KG1 (cell line): ENCODE data around the gene MYH7B.

Experiments used
- DNase-seq: peaks from one replicate; lab custom pipeline; 2025; lab: John Stamatoyannopoulos, UW

MYH7B gene

DNA sequence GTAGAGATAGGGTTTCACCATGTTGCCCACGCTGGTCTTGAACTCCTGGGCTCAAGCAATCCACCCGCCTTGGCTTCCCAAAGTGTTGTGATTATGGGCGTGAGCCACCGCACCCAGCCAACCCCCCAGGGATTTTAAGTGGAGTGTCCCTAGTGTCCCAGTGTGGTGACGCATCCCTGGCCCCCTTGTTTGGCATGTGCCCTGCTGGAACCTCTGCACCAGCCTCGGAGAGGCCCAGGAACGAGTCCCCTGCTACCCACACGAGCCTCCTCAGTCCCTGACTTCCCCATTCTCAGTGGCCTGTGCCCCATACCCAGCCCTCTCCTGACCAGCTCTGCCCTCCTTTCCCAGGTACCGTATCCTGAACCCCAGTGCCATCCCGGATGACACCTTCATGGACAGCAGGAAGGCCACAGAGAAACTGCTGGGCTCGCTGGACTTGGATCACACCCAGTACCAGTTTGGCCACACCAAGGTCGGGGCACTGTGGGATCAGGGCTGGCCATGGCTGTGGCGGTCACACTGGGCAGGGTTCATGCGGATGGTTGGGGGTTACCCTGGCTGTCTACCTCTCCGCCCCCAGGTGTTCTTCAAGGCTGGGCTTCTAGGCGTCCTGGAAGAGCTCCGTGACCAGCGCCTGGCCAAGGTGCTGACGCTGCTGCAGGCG is 37.2 kb downstream of the MYH7B start:
- no peak for DNase-seq

DNA sequence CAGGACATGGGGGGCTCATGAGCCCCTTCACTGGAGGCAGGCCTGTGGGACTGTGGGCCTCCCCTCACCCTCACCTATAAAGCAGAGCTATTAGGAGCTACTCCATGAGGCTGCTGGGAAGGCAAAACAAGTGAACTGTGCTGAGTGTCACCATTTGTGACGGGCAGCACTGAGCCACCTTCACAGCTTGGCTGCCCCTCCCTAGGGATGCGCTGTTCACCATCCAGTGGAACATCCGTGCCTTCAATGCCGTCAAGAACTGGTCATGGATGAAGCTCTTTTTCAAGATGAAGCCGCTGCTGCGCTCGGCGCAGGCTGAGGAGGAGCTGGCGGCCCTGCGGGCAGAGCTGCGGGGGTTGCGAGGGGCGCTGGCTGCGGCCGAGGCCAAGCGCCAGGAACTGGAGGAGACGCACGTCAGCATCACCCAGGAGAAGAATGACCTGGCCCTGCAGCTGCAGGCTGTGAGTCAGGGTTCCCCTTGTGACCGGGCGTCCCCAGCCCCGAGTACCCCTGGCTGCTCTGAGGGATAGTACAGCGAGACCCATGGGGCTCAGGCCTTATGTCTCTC is 38.4 kb downstream of the MYH7B start:
- DNase-seq = no peak

- DNase-seq = no peak
Observed at GRCh38 chr20:34994509-34995131, 39.0 kb downstream of the MYH7B start.

DNA sequence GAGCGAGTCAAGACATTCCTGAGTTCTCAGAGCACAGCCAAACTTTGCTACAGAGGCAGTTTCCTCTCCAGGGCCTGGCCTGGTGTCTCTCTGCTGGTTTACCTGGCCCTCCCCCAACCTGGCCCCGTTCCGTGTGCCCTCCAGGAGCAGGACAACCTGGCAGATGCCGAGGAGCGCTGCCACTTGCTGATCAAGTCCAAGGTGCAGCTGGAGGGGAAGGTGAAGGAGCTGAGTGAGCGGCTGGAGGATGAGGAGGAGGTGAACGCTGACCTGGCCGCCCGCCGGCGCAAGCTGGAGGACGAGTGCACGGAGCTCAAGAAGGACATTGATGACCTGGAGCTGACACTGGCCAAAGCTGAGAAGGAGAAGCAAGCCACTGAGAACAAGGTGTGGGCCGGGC is 39.5 kb downstream of the MYH7B start:
- DNase-seq = no peak

GRCh38 chr20:34995696-34996095 is 40.0 kb downstream of the MYH7B start:
- DNase-seq = no peak

DNA sequence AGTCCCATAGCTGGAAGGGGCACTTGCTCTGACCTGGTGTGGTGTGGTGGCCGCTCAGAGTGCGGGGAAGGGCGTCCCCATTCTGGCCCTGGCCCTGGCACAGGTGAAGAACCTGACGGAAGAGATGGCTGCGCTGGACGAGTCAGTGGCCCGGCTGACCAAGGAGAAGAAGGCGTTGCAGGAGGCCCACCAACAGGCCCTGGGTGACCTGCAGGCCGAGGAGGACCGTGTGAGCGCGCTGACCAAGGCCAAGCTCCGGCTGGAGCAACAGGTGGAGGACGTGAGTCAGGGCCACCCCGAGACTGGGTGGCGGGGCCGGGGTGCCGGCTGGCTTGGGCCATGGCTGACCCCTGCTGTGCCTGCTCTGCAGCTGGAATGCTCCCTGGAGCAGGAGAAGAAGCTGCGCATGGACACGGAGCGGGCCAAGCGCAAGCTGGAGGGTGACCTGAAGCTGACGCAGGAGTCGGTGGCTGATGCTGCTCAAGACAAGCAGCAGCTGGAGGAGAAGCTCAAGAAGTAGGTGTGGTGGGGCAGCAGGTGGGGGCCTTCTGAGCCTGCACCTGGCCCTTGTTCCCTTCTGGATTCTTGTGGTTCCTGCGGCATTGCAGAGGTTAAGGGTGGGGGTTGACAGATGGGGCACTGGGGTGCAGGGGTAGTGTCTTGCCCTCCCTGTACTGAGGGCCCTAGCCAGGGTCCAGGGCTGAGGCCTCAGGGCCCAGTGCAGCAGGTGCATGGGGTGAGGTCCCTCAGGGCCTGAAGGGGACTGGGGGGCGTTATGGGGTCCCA is 40.8 kb downstream of the MYH7B start:
- no peak for DNase-seq

- DNase-seq = no peak
Observed at GRCh38 chr20:34997131-34997561, 41.5 kb downstream of the MYH7B start.

DNA sequence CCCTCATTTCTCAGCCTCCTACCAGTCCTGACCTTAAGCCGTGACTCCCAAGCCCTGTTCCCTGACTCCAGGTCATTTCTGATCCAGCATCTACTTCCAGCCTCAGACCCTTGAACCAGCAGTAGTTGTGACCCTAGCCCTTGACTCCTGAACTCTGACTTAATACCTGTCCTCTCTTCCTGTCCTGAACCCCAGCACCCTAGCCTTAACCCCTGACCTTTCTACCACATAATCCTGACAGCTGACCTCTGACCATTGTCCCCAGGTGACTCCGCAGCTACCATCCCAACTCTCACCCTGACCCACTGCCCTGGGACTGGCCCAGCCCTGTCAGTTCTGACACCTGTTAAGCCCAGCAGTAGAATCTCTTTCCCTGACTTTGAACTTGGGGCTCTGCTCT is 42.1 kb downstream of the MYH7B start:
- no peak for DNase-seq

DNA sequence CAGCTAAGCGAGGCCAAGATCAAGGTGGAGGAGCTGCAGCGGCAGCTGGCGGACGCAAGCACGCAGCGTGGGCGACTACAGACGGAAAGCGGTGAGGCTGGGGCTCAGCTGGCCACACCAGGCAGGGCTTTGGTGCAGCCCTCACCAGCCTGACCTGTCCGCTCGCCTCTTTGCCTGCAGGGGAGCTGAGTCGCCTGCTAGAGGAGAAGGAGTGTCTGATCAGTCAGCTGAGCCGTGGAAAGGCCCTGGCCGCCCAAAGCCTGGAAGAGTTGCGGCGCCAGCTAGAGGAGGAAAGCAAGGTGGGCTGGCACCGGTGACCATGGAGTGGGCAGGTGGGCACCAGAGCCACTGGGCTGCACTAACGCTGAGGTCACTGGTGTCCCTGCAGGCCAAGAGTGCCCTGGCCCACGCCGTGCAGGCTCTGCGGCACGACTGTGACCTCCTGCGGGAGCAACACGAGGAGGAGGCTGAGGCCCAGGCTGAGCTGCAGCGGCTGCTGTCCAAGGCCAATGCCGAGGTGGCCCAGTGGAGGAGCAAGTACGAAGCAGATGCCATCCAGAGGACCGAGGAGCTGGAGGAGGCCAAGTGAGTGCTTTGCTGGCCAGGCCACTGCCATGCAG is 42.8 kb downstream of the MYH7B start:
- DNase-seq = no peak

DNA sequence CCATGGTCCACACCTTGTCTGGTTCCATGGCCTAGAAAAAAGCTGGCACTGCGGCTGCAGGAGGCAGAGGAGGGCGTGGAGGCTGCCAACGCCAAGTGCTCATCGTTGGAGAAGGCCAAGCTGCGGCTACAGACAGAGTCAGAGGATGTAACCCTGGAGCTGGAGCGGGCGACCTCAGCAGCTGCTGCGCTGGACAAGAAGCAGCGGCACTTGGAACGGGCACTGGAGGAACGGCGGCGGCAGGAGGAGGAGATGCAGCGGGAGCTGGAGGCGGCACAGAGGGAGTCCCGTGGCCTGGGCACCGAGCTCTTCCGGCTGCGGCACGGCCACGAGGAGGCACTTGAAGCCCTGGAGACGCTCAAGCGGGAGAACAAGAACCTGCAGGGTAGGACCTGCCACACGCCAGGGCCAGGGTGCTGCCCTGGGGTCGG is 43.4 kb downstream of the MYH7B start:
- no peak for DNase-seq

GRCh38 chr20:34999782-35000181 is 44.1 kb downstream of the MYH7B start:
- DNase-seq = no peak

GRCh38 chr20:35000311-35000921 is 44.7 kb downstream of the MYH7B start:
- DNase-seq = no peak

DNA sequence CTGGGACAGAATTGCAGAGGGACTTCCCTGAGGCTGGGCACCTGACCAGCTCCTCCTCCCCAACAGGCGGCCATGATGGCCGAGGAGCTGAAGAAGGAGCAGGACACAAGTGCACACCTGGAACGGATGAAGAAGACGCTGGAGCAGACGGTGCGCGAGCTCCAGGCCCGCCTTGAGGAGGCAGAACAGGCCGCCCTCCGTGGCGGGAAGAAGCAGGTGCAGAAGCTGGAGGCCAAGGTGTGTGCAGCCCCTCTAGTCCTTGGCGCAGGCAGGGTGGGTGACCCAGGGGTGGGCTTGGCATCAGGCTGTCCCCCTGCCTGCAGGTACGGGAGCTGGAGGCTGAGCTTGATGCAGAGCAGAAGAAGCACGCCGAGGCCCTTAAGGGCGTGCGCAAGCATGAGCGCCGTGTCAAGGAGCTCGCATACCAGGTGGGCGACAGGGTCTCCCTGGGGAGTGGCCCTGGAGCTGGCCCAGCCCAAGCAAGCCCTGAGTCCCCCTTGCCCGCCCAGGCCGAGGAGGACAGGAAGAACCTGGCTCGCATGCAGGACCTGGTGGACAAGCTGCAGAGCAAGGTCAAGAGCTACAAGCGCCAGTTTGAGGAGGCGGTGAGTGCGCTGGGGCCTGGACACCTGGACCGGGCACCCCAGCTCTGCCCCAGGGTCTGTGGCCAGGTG is 45.4 kb downstream of the MYH7B start:
- no peak for DNase-seq

GRCh38 chr20:35001596-35002362 is 46.1 kb downstream of the MYH7B start:
- no peak for DNase-seq

GRCh38 chr20:35002426-35003210 is 47.0 kb downstream of the MYH7B start:
- no peak for DNase-seq

GRCh38 chr20:35003211-35004031 is 47.8 kb downstream of the MYH7B start:
- DNase-seq = no peak

GRCh38 chr20:35004051-35004725 is 48.5 kb downstream of the MYH7B start:
- no peak for DNase-seq

- no peak for DNase-seq
Observed at GRCh38 chr20:35004749-35005462, 49.2 kb downstream of the MYH7B start.
